H9 (cell line): ENCODE measurements around the gene PROM1. TPM values are rescaled to one million over a fixed set of nuclear protein-coding genes. Genes with fewer than 3 reads are reported as not detected.

Source experiments
- DNase-seq: peaks from one replicate; pipeline ENCODE4 v3.0.0-alpha.2; 2017
- H2AFZ ChIP-seq: one replicate; pipeline ENCODE4 v1.6.1; 2013; ENCODE audit warnings: mild to moderate bottlenecking, low read length, control low read depth, moderate library complexity
- H2AK5ac ChIP-seq: 2 replicates; pipeline ENCODE4 v1.6.1; 2013; ENCODE audit warnings: low read length, control low read depth, mixed read lengths; ENCODE audit not compliant: insufficient read length
- H2BK120ac ChIP-seq: one replicate; pipeline ENCODE4 v1.6.1; 2013; ENCODE audit warnings: low read depth, mild to moderate bottlenecking, low read length, control low read depth, inconsistent platforms; ENCODE audit not compliant: poor library complexity, severe bottlenecking
- H2BK12ac ChIP-seq: 2 replicates; pipeline ENCODE4 v1.6.1; 2013; ENCODE audit warnings: low read length, control low read depth, mixed read lengths, low read depth; ENCODE audit not compliant: insufficient read length
- H2BK15ac ChIP-seq: 2 replicates; pipeline ENCODE4 v1.6.1; 2013; ENCODE audit warnings: low read depth, low read length, control low read depth
- H2BK20ac ChIP-seq: one replicate; pipeline ENCODE4 v1.6.1; 2013; ENCODE audit warnings: low read depth, mild to moderate bottlenecking, low read length, control low read depth, inconsistent platforms; ENCODE audit not compliant: poor library complexity, severe bottlenecking
- H2BK5ac ChIP-seq: 2 replicates; pipeline ENCODE4 v1.6.1; 2013; ENCODE audit warnings: low read length, control low read depth, mixed read lengths; ENCODE audit not compliant: insufficient read length
- H3K14ac ChIP-seq: 2 replicates; pipeline ENCODE4 v1.6.1; 2013; ENCODE audit warnings: low read length, control low read depth; ENCODE audit not compliant: insufficient read depth
- H3K18ac ChIP-seq: 2 replicates; pipeline ENCODE4 v1.6.1; 2013; ENCODE audit warnings: low read depth, mild to moderate bottlenecking, mixed read lengths, low read length, control low read depth; ENCODE audit not compliant: insufficient read length
- H3K23ac ChIP-seq: 2 replicates; pipeline ENCODE4 v1.6.1; 2013; ENCODE audit warnings: low read length, control low read depth, mixed read lengths, low read depth; ENCODE audit not compliant: insufficient read length
- H3K23me2 ChIP-seq: 2 replicates; pipeline ENCODE4 v1.6.1; 2013; ENCODE audit warnings: low read depth, mild to moderate bottlenecking, mixed read lengths, low read length, control low read depth; ENCODE audit not compliant: insufficient read length, poor library complexity, severe bottlenecking
- H3K27ac ChIP-seq: 2 replicates; pipeline ENCODE4 v1.5.1; 2013; ENCODE audit warnings: low read length, control low read depth, mixed read lengths, low read depth; ENCODE audit not compliant: insufficient read length
- H3K27me3 ChIP-seq: 2 replicates; pipeline ENCODE4 v1.6.1; 2013; ENCODE audit warnings: low read length, control low read depth, inconsistent platforms; ENCODE audit not compliant: insufficient read depth
- H3K4ac ChIP-seq: 2 replicates; pipeline ENCODE4 v1.6.1; 2013; ENCODE audit warnings: low read depth, mild to moderate bottlenecking, control low read depth, inconsistent platforms, low read length, moderate library complexity
- H3K4me1 ChIP-seq: 2 replicates; pipeline ENCODE4 v1.6.1; 2013; ENCODE audit warnings: low read length, control low read depth, inconsistent platforms; ENCODE audit not compliant: insufficient read depth
- H3K4me2 ChIP-seq: 2 replicates; pipeline ENCODE4 v1.6.1; 2013; ENCODE audit warnings: low read length, control low read depth, mixed read lengths; ENCODE audit not compliant: insufficient read length, insufficient read depth
- H3K56ac ChIP-seq: 2 replicates; pipeline ENCODE4 v1.6.1; 2013; ENCODE audit warnings: low read depth, mild to moderate bottlenecking, mixed read lengths, low read length, control low read depth; ENCODE audit not compliant: insufficient read length
- H3K79me1 ChIP-seq: 2 replicates; pipeline ENCODE4 v1.6.1; 2013; ENCODE audit warnings: low read depth, mild to moderate bottlenecking, moderate library complexity, low read length, control low read depth, inconsistent platforms; ENCODE audit not compliant: insufficient read depth, poor library complexity, severe bottlenecking
- H3K79me2 ChIP-seq: 2 replicates; pipeline ENCODE4 v1.6.1; 2013; ENCODE audit warnings: low read length, control low read depth, inconsistent platforms; ENCODE audit not compliant: insufficient read depth
- H3K9ac ChIP-seq: 2 replicates; pipeline ENCODE4 v1.6.1; 2013; ENCODE audit warnings: low read length, control low read depth, mixed read lengths; ENCODE audit not compliant: insufficient read length; ENCODE audit errors: extremely low read depth
- H3K9me3 ChIP-seq: one replicate; pipeline ENCODE4 v1.6.1; 2013; ENCODE audit warnings: low read depth, low read length, inconsistent platforms; ENCODE audit not compliant: control insufficient read depth
- H3T11ph ChIP-seq: one replicate; pipeline ENCODE4 v1.6.1; 2013; ENCODE audit warnings: mild to moderate bottlenecking, low read length, control low read depth, inconsistent platforms
- H4K20me1 ChIP-seq: one replicate; pipeline ENCODE4 v1.6.1; 2013; ENCODE audit not compliant: control insufficient read depth, insufficient read length, insufficient read depth
- H4K5ac ChIP-seq: 2 replicates; pipeline ENCODE4 v1.6.1; 2013; ENCODE audit warnings: low read depth, mild to moderate bottlenecking, mixed read lengths, low read length, control low read depth; ENCODE audit not compliant: insufficient read length
- H4K8ac ChIP-seq: replicated peaks from 2 replicates; pipeline ENCODE4 v1.6.1; 2013; ENCODE audit warnings: low read length, control low read depth, mixed read lengths, low read depth; ENCODE audit not compliant: insufficient read length
- H4K91ac ChIP-seq: 2 replicates; pipeline ENCODE4 v1.6.1; 2013; ENCODE audit warnings: low read depth, mild to moderate bottlenecking, moderate library complexity, mixed read lengths, low read length, control low read depth; ENCODE audit not compliant: insufficient read length
- H3K27ac Mint-ChIP-seq, 3 experiments: 2 replicates in 2 of 3; 3 replicates in 1 of 3; pipeline ENCODE4 v1.8.0; 2020 to 2021; ENCODE audit warnings: mixed read lengths in 3 of 3, mild to moderate bottlenecking in 1 of 3, moderate library complexity in 1 of 3
- H3K27me3 Mint-ChIP-seq: 2 replicates; pipeline ENCODE4 v1.8.0; 2021; ENCODE audit warnings: low read depth, mild to moderate bottlenecking, moderate library complexity, mixed read lengths
- H3K36me3 Mint-ChIP-seq, 3 experiments: 2 replicates in 2 of 3; 3 replicates in 1 of 3; pipeline ENCODE4 v1.8.0; 2020 to 2021; ENCODE audit warnings: low read depth in 3 of 3, mixed read lengths in 3 of 3; ENCODE audit not compliant: insufficient read depth in 1 of 3
- H3K4me1 Mint-ChIP-seq, 2 experiments: 2 replicates each; pipeline ENCODE4 v1.8.0; 2020; ENCODE audit warnings: mixed read lengths in 2 of 2
- H3K4me3 Mint-ChIP-seq, 2 experiments: 2 replicates in 1 of 2; 3 replicates in 1 of 2; pipeline ENCODE4 v1.8.0; 2020 to 2021; ENCODE audit warnings: mild to moderate bottlenecking in 2 of 2, mixed read lengths in 2 of 2, moderate library complexity in 1 of 2
- H3K9me3 Mint-ChIP-seq, 2 experiments: 2 replicates in 1 of 2; 3 replicates in 1 of 2; pipeline ENCODE4 v1.8.0; 2020; ENCODE audit warnings: mild to moderate bottlenecking in 2 of 2, mixed read lengths in 2 of 2, moderate library complexity in 1 of 2
- CTCF ChIP-seq: fragments of 200-600 bp; sonication (generic); conservative IDR thresholded peaks from 3 replicates; pipeline ENCODE4 v1.8.0; 2021; ENCODE audit warnings: antibody characterized with exemption, mild to moderate bottlenecking
- WGBS: extraction: QIAGEN DNeasy Blood & Tissue Kit; methylation state at CpG from one replicate; pipeline ENCODE4 v1.1.7; 2013; ENCODE audit warnings: missing lambda C conversion rate, low lambda C conversion rate, mixed read lengths; ENCODE audit not compliant: insufficient read length; ENCODE audit errors: extremely low coverage; 5-methylcytosine and 5-hydroxymethylcytosine counted together
- total RNA-seq: library from RNA; stranded (reverse); gene quantifications from 2 replicates; pipeline ENCODE4 v1.2.1, GENCODE V29; 2021

Gene PROM1
- total RNA-seq, 1 experiment from 2014 or later: 98.3 TPM

- Histone ChIP-seq H2BK5ac (no peak overlapping the region), H3K27ac (no peak overlapping the region), H2AFZ (no peak overlapping the region), H3K4me1 (no peaks in the 10 kb centered on the region), H2BK15ac (no peak overlapping the region), H2AK5ac (no peak overlapping the region), H3T11ph (no peak overlapping the region), H3K18ac (no peak overlapping the region), H4K20me1 (no peaks in the 10 kb centered on the region), H3K4me2 (no peak overlapping the region), H3K79me1 (no peaks in the 10 kb centered on the region), H4K8ac (no peak overlapping the region), H3K9me3 (no peaks in the 10 kb centered on the region), H4K91ac (no peak overlapping the region), H3K23ac (no peak overlapping the region), H2BK12ac (no peak overlapping the region), H2BK120ac (no peak overlapping the region), H3K56ac (no peak overlapping the region), H3K14ac (no peak overlapping the region), H4K5ac (no peak overlapping the region), H3K79me2 (no peaks in the 10 kb centered on the region), H2BK20ac (no peak overlapping the region), H3K4ac (no peak overlapping the region), H3K23me2 (no peaks in the 10 kb centered on the region), H3K27me3 (no peaks in the 10 kb centered on the region), H3K9ac (no peak overlapping the region)
- Mint-ChIP-seq H3K27ac (no peak overlapping the region), H3K9me3 (no peaks in the 10 kb centered on the region), H3K36me3 (peaks cover 9 to 41% (median 22%) of the 10 kb centered on the region in 3 experiments; a peak in 6 of 7 replicates), H3K27me3 (no peaks in the 10 kb centered on the region), H3K4me3 (no peak overlapping the region), H3K4me1 (0 out of 4 replicates have a peak, but pooled peaks cover 0 to 5% of the 10 kb centered on the region in 2 experiments)
- no CpG with 5 or more reads among the region's 4 CpGs for WGBS
- DNase-seq: peak; percentile 90
- TF ChIP-seq CTCF: peak; percentile 83
These were observed 82.4 kb downstream of the PROM1 start for GRCh38 chr4:16001484-16001858.
